ENCODE data around the gene NLRP13.

DNA sequence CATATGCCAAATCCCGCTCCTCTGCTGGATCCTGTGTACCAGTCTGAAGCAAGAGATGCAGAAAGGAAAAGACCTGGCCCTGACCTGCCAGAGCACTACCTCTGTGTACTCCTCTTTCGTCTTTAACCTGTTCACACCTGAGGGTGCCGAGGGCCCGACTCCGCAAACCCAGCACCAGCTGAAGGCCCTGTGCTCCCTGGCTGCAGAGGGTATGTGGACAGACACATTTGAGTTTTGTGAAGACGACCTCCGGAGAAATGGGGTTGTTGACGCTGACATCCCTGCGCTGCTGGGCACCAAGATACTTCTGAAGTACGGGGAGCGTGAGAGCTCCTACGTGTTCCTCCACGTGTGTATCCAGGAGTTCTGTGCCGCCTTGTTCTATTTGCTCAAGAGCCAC lies 73.7 kb downstream of the NLRP13 start:
- TF ChIP-seq POLR2A (IDR thresholded peaks at IDR 0.05; ENCODE audit: extremely low read depth, insufficient read length), result no peak
- TF ChIP-seq CTCF (IDR thresholded peaks at IDR 0.05; ENCODE audit: low read depth, low read length), result no peak
- no peak for TF ChIP-seq MAX (IDR thresholded peaks at IDR 0.05; ENCODE audit: low read depth, low read length)
